Astrocyte (in vitro differentiated cells and primary cell): ENCODE measurements around the gene TFEC. TPM values are rescaled to one million over a fixed set of nuclear protein-coding genes. Genes with fewer than 3 reads are reported as not detected.

Experiments
- DNase-seq: peaks from one replicate; pipeline ENCODE4 v3.0.0-alpha.2; 2010; ENCODE audit warnings: low read depth
- FAIRE-seq: peaks from 2 replicates; lab custom pipeline; 2011; peaks lifted over from hg19 to GRCh38; lab: Jason Lieb, UNC
- H2AFZ ChIP-seq: 2 replicates; pipeline ENCODE4 v1.6.0; 2012; ENCODE audit warnings: low read depth, low read length, inconsistent platforms
- H3K27ac ChIP-seq: 2 replicates; pipeline ENCODE4 v1.5.1; 2011; ENCODE audit warnings: low read depth, low read length, inconsistent platforms
- H3K27me3 ChIP-seq: 2 replicates; pipeline ENCODE4 v1.6.0; 2011; ENCODE audit warnings: low read length, inconsistent platforms; ENCODE audit not compliant: insufficient read depth
- H3K36me3 ChIP-seq: 2 replicates; pipeline ENCODE4 v1.5.1; 2011; ENCODE audit warnings: low read length, inconsistent platforms; ENCODE audit not compliant: insufficient read depth
- H3K4me1 ChIP-seq: 2 replicates; pipeline ENCODE4 v1.5.1; 2011; ENCODE audit warnings: low read length, inconsistent platforms; ENCODE audit not compliant: insufficient read depth
- H3K4me2 ChIP-seq: 2 replicates; pipeline ENCODE4 v1.6.0; 2012; ENCODE audit warnings: low read length, inconsistent platforms
- H3K4me3 ChIP-seq: 2 replicates; pipeline ENCODE4 v1.5.1; 2011; ENCODE audit warnings: low read depth, mild to moderate bottlenecking, low read length, inconsistent platforms; ENCODE audit not compliant: insufficient read depth
- H3K79me2 ChIP-seq: 2 replicates; pipeline ENCODE4 v1.6.0; 2012; ENCODE audit warnings: mild to moderate bottlenecking, low read length, inconsistent platforms; ENCODE audit not compliant: insufficient read depth
- H3K9ac ChIP-seq: 2 replicates; pipeline ENCODE4 v1.6.0; 2012; ENCODE audit warnings: mild to moderate bottlenecking, low read length, inconsistent platforms
- H3K9me3 ChIP-seq: 2 replicates; pipeline ENCODE4 v1.5.1; 2012; ENCODE audit warnings: low read depth, mild to moderate bottlenecking, low read length, inconsistent platforms; ENCODE audit not compliant: insufficient read depth
- H4K20me1 ChIP-seq: 2 replicates; pipeline ENCODE4 v1.6.0; 2012; ENCODE audit warnings: low read length, inconsistent platforms; ENCODE audit not compliant: insufficient read depth
- H3K27ac Mint-ChIP-seq: one replicate; pipeline ENCODE4 v1.8.0; 2021; ENCODE audit warnings: mild to moderate bottlenecking, mixed read lengths; ENCODE audit not compliant: unreplicated experiment
- H3K27me3 Mint-ChIP-seq: one replicate; pipeline ENCODE4 v1.8.0; 2021; ENCODE audit warnings: low read depth, mixed read lengths; ENCODE audit not compliant: unreplicated experiment
- H3K36me3 Mint-ChIP-seq: one replicate; pipeline ENCODE4 v1.8.0; 2021; ENCODE audit warnings: low read depth, mixed read lengths; ENCODE audit not compliant: unreplicated experiment
- H3K4me1 Mint-ChIP-seq: one replicate; pipeline ENCODE4 v1.8.0; 2021; ENCODE audit warnings: low read depth, mixed read lengths; ENCODE audit not compliant: unreplicated experiment
- H3K4me3 Mint-ChIP-seq: one replicate; pipeline ENCODE4 v1.8.0; 2021; ENCODE audit warnings: mild to moderate bottlenecking, moderate library complexity, mixed read lengths; ENCODE audit not compliant: unreplicated experiment
- H3K9me3 Mint-ChIP-seq: one replicate; pipeline ENCODE4 v1.8.0; 2021; ENCODE audit warnings: mild to moderate bottlenecking, mixed read lengths; ENCODE audit not compliant: unreplicated experiment
- CTCF ChIP-seq: IDR thresholded peaks from 2 replicates; pipeline ENCODE4 v1.5.1; 2011; ENCODE audit warnings: low read depth, mild to moderate bottlenecking, inconsistent platforms, low read length, moderate library complexity; ENCODE audit not compliant: insufficient read depth
- EZH2 ChIP-seq: IDR thresholded peaks from 2 replicates; pipeline ENCODE4 v1.6.1; 2012; ENCODE audit warnings: mild to moderate bottlenecking, low read length, inconsistent platforms; ENCODE audit not compliant: insufficient read depth
- total RNA-seq: library from RNA; stranded (reverse); gene quantifications from 2 replicates; pipeline ENCODE4 v1.2.1, GENCODE V29; 2021

The TFEC gene
- total RNA-seq, 1 donor from 2014 or later = 1.8 TPM

DNA sequence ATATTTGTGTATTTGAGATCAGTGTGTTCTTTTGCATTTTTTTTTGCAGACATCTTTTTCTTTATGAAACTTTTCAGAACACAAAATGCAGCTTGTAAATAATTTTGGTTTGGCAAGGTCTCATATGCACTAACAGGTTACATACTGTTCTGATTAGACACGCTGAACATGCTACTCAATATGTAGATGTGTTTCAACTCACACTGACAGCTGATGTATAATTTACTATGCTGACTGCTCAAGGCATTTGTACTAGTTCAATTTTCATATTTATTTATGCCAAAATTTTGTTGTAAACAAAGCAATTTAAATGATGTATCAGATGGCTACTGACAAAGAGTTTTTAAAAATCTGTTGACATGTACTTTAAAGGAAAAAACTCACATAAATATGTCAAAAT is 123.8 kb downstream of the TFEC start:
- no peaks in the 10 kb centered on the region for H3K36me3 ChIP-seq
- H3K4me3 ChIP-seq = no peak overlapping the region
- Mint-ChIP-seq H3K27me3 (no peaks in the 10 kb centered on the region), H3K36me3 (no peaks in the 10 kb centered on the region), H3K4me1 (no peaks in the 10 kb centered on the region), H3K4me3 (no peak overlapping the region), H3K27ac (no peak overlapping the region), H3K9me3 (no peaks in the 10 kb centered on the region)
- H3K27me3 ChIP-seq = no peaks in the 10 kb centered on the region
- no peaks in the 10 kb centered on the region for H3K79me2 ChIP-seq
- no peaks in the 10 kb centered on the region for H3K4me1 ChIP-seq
- DNase-seq (no peak), FAIRE-seq (no peak)
- no peaks in the 10 kb centered on the region for H3K9me3 ChIP-seq
- no peak overlapping the region for H3K4me2 ChIP-seq
- H4K20me1 ChIP-seq = no peaks in the 10 kb centered on the region
- H2AFZ ChIP-seq = no peak overlapping the region
- H3K9ac ChIP-seq = no peak overlapping the region
- no peak overlapping the region for H3K27ac ChIP-seq
- TF ChIP-seq CTCF (no peak), EZH2 (no peak)

- no peaks in the 10 kb centered on the region for H4K20me1 ChIP-seq
- no peak overlapping the region for H3K4me3 Mint-ChIP-seq
- H3K4me3 ChIP-seq = no peak overlapping the region
- H3K9me3 Mint-ChIP-seq = peaks cover 9% of the 10 kb centered on the region
- H2AFZ ChIP-seq = no peak overlapping the region
- H3K36me3 Mint-ChIP-seq = no peaks in the 10 kb centered on the region
- no peaks in the 10 kb centered on the region for H3K4me1 ChIP-seq
- TF ChIP-seq CTCF (no peak), EZH2 (no peak)
- H3K79me2 ChIP-seq = no peaks in the 10 kb centered on the region
- no peak overlapping the region for H3K4me2 ChIP-seq
- no peaks in the 10 kb centered on the region for H3K27me3 Mint-ChIP-seq
- H3K27ac Mint-ChIP-seq = no peak overlapping the region
- FAIRE-seq (no peak), DNase-seq (no peak)
- no peaks in the 10 kb centered on the region for H3K36me3 ChIP-seq
- no peak overlapping the region for H3K27ac ChIP-seq
- no peaks in the 10 kb centered on the region for H3K9me3 ChIP-seq
- H3K4me1 Mint-ChIP-seq = no peaks in the 10 kb centered on the region
- H3K27me3 ChIP-seq = no peaks in the 10 kb centered on the region
- no peak overlapping the region for H3K9ac ChIP-seq
These were observed 140.9 kb downstream of the TFEC start for GRCh38 chr7:115889669-115889984.

DNA sequence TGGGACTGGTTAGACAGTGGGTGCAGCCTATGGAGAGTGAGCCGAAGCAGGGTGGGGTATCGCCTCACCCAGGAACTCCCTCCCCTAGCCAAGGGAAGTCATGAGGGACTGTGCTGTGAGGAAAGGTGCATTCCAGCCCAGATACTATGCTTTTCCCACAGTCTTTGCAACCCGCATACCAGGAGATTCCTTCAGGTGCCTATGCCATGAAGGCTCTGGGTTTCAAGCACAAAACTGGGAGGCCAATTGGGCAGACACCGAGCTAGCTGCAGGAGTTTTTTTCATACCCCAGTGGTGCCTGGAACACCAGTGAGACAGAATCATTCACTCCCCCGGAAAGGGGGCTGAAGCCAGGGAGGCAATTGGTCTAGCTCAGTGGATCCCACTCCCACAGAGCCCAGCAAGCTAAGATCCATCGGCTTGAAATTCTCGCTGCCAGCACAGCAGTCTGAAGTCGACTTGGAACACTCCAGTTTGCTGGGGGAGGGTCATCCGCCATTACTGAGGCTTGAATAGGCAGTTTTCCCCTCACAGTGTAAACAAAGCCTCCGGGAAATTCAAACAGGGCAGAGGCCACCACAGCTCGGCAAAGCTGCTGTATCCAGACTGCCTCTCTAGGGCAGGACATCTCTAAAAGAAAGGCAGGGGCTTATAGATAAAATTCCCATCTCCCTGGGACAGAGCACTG is 141.4 kb downstream of the TFEC start:
- H3K4me2 ChIP-seq = no peak overlapping the region
- no peaks in the 10 kb centered on the region for H4K20me1 ChIP-seq
- H3K4me1 ChIP-seq = no peaks in the 10 kb centered on the region
- no peaks in the 10 kb centered on the region for H3K79me2 ChIP-seq
- H3K9ac ChIP-seq = no peak overlapping the region
- no peak overlapping the region for H2AFZ ChIP-seq
- peaks cover 9% of the 10 kb centered on the region for H3K9me3 Mint-ChIP-seq
- no peaks in the 10 kb centered on the region for H3K36me3 Mint-ChIP-seq
- H3K27me3 Mint-ChIP-seq = no peaks in the 10 kb centered on the region
- no peak for TF ChIP-seq CTCF
- no peak for TF ChIP-seq EZH2
- DNase-seq = no peak
- H3K36me3 ChIP-seq = no peaks in the 10 kb centered on the region
- no peak overlapping the region for H3K4me3 Mint-ChIP-seq
- FAIRE-seq = no peak
- H3K4me1 Mint-ChIP-seq = no peaks in the 10 kb centered on the region
- H3K27ac Mint-ChIP-seq = no peak overlapping the region
- H3K27ac ChIP-seq = no peak overlapping the region
- no peaks in the 10 kb centered on the region for H3K9me3 ChIP-seq
- H3K4me3 ChIP-seq = no peak overlapping the region
- no peaks in the 10 kb centered on the region for H3K27me3 ChIP-seq
